ENCODE results near the gene SUSD1. TPM values are rescaled to one million over a fixed set of nuclear protein-coding genes. Genes with fewer than 3 reads are reported as not detected.

The SUSD1 gene
- total and polyA plus RNA-seq, 8 donors: 2.6 to 14.8 (median 4.4) TPM

- TF ChIP-seq CTCF (IDR thresholded peaks at IDR 0.05): no peak
- no peak overlapping the region for H3K4me3 ChIP-seq
- peaks cover 0 to 11% (median 0%) of the 10 kb centered on the region in 3 donors for H3K4me1 ChIP-seq
- H3K27ac ChIP-seq: peak overlapping the region in 2 of 4 donors; percentile 80 to 81
- FAIRE-seq: no peak
- H3K9me3 ChIP-seq: no peaks in the 10 kb centered on the region
- intact Hi-C loops (cut with DNase I): no loop called here
- WGBS, 2 donors: 76 to 79% methylated on average over 3 of the region's 3 CpGs
- ATAC-seq: no peak
- no peak for DNase-seq
- no peaks in the 10 kb centered on the region for H3K27me3 ChIP-seq
- no peaks in the 10 kb centered on the region for H3K36me3 ChIP-seq
Measured at GRCh38 chr9:112059966-112060320, 115.2 kb downstream of the SUSD1 start.

- H3K4me1 ChIP-seq: peaks cover 0 to 10% (median 0%) of the 10 kb centered on the region in 3 donors
- peak overlapping the region in 2 of 4 donors; percentile 80 to 81 for H3K27ac ChIP-seq
- TF ChIP-seq CTCF (IDR thresholded peaks at IDR 0.05): no peak
- FAIRE-seq (no peak), DNase-seq (peak in 1 of 6 donors; percentile 47), ATAC-seq (peak in 3 of 4 donors; percentile 51 to 66 (median 61))
- H3K27me3 ChIP-seq: no peaks in the 10 kb centered on the region
- no peaks in the 10 kb centered on the region for H3K36me3 ChIP-seq
- no peaks in the 10 kb centered on the region for H3K9me3 ChIP-seq
- no peak overlapping the region for H3K4me3 ChIP-seq
- WGBS, 2 donors: 66 to 68% methylated on average over 13 of the region's 13 CpGs
- intact Hi-C loops (cut with DNase I): no loop called here
Measured at GRCh38 chr9:112059145-112059965, 115.7 kb downstream of the SUSD1 start.

GRCh38 chr9:112056996-112057395 lies 118.1 kb downstream of the SUSD1 start:
- WGBS, 2 donors: 77 to 86% methylated on average over 2 of the region's 2 CpGs
- no peaks in the 10 kb centered on the region for H3K9me3 ChIP-seq
- no peak for TF ChIP-seq CTCF (IDR thresholded peaks at IDR 0.05)
- ATAC-seq (peak in 1 of 4 donors; percentile 7), DNase-seq (no peak), FAIRE-seq (no peak)
- H3K27me3 ChIP-seq: no peaks in the 10 kb centered on the region
- intact Hi-C loops (cut with DNase I): no loop called here
- peaks cover 0 to 10% (median 0%) of the 10 kb centered on the region in 3 donors for H3K4me1 ChIP-seq
- H3K36me3 ChIP-seq: no peaks in the 10 kb centered on the region
- no peak overlapping the region for H3K27ac ChIP-seq
- H3K4me3 ChIP-seq: no peak overlapping the region

- intact Hi-C loops (cut with DNase I): no loop called here
- WGBS, 2 donors: 95 to 97% methylated on average over 4 of the region's 4 CpGs
Measured at GRCh38 chr9:112054916-112055315, 120.2 kb downstream of the SUSD1 start.

More at GRCh38 chr9:112054916-112055315, 120.2 kb downstream of the SUSD1 start:
- Histone ChIP-seq H3K9me3 (no peaks in the 10 kb centered on the region), H3K4me1 (peaks cover 3 to 25% (median 6%) of the 10 kb centered on the region in 3 donors), H3K36me3 (no peaks in the 10 kb centered on the region), H3K27me3 (no peaks in the 10 kb centered on the region), H3K27ac (no peak overlapping the region), H3K4me3 (no peak overlapping the region)
- ATAC-seq: no peak
- FAIRE-seq: no peak
- TF ChIP-seq CTCF (IDR thresholded peaks at IDR 0.05): no peak
- DNase-seq: no peak
